ENCODE measurements around the gene GPSM1. TPM values are rescaled to one million over a fixed set of nuclear protein-coding genes. Genes with fewer than 3 reads are reported as not detected.

The GPSM1 gene
- total and polyA plus RNA-seq, 9 of the 15 experiments (the other 6 are each of a cell fraction or from before 2014, with no cell fraction given) = 0.04 to 14.2 (median 3.1) TPM

DNA sequence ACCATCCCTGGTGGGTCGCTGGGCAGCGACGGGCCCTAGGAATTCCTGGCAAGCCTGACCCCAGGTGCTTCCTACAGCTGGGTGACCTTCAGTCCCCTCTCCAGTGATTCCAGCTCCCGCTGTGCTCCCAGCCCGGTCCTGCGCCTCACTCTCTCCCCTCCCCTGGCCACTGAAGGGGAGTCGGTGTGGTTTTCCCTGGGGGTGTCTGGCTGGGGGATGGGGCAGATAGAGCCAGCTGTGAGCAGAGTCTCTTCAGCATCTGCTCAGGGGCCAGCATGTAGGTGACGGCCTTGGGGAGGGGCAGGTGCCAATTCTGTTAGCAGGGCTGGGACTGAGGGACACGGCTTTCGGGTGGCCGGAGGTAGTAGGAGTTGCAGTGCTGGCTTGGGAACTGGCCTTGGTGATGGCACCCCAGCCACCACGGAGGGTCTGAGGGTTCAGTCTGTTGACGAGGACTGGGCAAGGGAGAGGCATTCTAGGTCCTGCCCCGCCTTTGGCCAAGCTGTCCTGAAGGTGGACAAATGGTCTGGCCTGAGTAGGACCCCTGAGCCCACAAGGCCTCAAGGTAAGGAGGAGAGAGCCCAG lies 3.2 kb downstream of the GPSM1 start:
- no peak for DNase-seq (ENCODE audit: extremely low read depth in 1 of 4, low spot score in 3 of 4)
- in situ Hi-C loops (cut with MboI) = loop anchor here (25.0 kb wide), 1 partner anchor 307 kb away; no protein-coding TSS in a partner anchor
- Histone ChIP-seq H3K4me3 (no peak overlapping the region), H3K4me2 (ENCODE audit: insufficient read depth, low read length) (no peak overlapping the region), H3K36me3 (ENCODE audit: control insufficient read depth, insufficient read depth, low read length) (no peaks in the 10 kb centered on the region), H3K27me3 (ENCODE audit: control insufficient read depth in 2 of 2, insufficient read depth in 2 of 2, low read length in 2 of 2) (no peaks in the 10 kb centered on the region), H3K9ac (ENCODE audit: insufficient read depth in 1 of 2, low read depth in 2 of 2, low read length in 2 of 2) (no peak overlapping the region; a peak in 2 of 4 replicates), H3K9me1 (ENCODE audit: control insufficient read depth, insufficient read depth, low read length) (no peaks in the 10 kb centered on the region), H3K9me3 (replicated peaks; ENCODE audit: control insufficient read depth, insufficient read depth, low read depth, low read length) (no peaks in the 10 kb centered on the region), H3K79me2 (ENCODE audit: control insufficient read depth, insufficient read depth, low read length) (peaks cover 15% of the 10 kb centered on the region), H4K20me1 (replicated peaks; ENCODE audit: control insufficient read depth, insufficient read depth, low read length) (no peaks in the 10 kb centered on the region), H3K27ac (ENCODE audit: extremely low read depth, low read depth, low read length) (no peak overlapping the region), H2AFZ (ENCODE audit: low read depth, low read length) (no peak overlapping the region), H3K4me1 (replicated peaks in 1 of 2; ENCODE audit: control insufficient read depth in 2 of 2, insufficient read depth in 2 of 2, low read length in 2 of 2) (peaks cover 4 to 94% of the 10 kb centered on the region in 2 experiments)
- ChIA-PET POLR2A (no interaction called here), CTCF (ENCODE audit: low intra/inter-chr PET ratio) (no interaction called here)
- ATAC-seq = no peak
- 78% methylated on average over 12 of the region's 14 CpGs for WGBS (ENCODE audit: insufficient coverage, low coverage, missing lambda C conversion rate)
- no TSS peak for BruUV-seq (replicated peaks)
- no peak for FAIRE-seq
- TF ChIP-seq FIP1L1 (IDR thresholded peaks at IDR 0.05; ENCODE audit: low read depth, low read length, poor library complexity, severe bottlenecking) (no peak), BRF1 (IDR thresholded peaks at IDR 0.05; ENCODE audit: borderline replicate concordance, extremely low read depth, insufficient read length) (no peak), ERF (CRISPR knock-in tag; IDR thresholded peaks at IDR 0.05) (no peak), ZBTB11 (CRISPR knock-in tag; IDR thresholded peaks at IDR 0.05) (no peak), ZNF785 (CRISPR knock-in tag; IDR thresholded peaks at IDR 0.05) (no peak), ZNF584 (CRISPR knock-in tag; IDR thresholded peaks at IDR 0.05; ENCODE audit: low read depth) (no peak), ZNF212 (CRISPR knock-in tag; IDR thresholded peaks at IDR 0.05) (no peak), ZNF263 (CRISPR knock-in tag; IDR thresholded peaks at IDR 0.05; ENCODE audit: borderline replicate concordance) (no peak), ZBED1 (IDR thresholded peaks at IDR 0.05) (no peak), MED1 (CRISPR knock-in tag; IDR thresholded peaks at IDR 0.05; ENCODE audit: borderline replicate concordance) (no peak)
- TF ChIP-seq, protein P1, sequence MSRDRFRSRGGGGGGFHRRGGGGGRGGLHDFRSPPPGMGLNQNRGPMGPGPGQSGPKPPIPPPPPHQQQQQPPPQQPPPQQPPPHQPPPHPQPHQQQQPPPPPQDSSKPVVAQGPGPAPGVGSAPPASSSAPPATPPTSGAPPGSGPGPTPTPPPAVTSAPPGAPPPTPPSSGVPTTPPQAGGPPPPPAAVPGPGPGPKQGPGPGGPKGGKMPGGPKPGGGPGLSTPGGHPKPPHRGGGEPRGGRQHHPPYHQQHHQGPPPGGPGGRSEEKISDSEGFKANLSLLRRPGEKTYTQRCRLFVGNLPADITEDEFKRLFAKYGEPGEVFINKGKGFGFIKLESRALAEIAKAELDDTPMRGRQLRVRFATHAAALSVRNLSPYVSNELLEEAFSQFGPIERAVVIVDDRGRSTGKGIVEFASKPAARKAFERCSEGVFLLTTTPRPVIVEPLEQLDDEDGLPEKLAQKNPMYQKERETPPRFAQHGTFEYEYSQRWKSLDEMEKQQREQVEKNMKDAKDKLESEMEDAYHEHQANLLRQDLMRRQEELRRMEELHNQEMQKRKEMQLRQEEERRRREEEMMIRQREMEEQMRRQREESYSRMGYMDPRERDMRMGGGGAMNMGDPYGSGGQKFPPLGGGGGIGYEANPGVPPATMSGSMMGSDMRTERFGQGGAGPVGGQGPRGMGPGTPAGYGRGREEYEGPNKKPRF (IDR thresholded peaks at IDR 0.05; ENCODE audit: low read depth, low read length) = no peak
- intact Hi-C loops (cut with micrococcal nuclease) = no loop called here

All from K562 (cell line).